Psoas muscle (tissue), 8 donors: Measurements from ENCODE around the gene SBF2. TPM values are rescaled to one million over a fixed set of nuclear protein-coding genes. Genes with fewer than 3 reads are reported as not detected.
"Not testable (repeated sequence)": the region's sequence is repeated elsewhere in the genome, so short reads cannot be mapped to it uniquely, and the experiment has no call there.

ENCODE experiments used
- ATAC-seq, 4 donors: fragments of 200-7000 bp; cut with Tn5 transposase; one replicate each; pipeline ENCODE4 v1.9.1; 2020; ENCODE audit warnings: moderate library complexity in 3 of 4, mild to moderate bottlenecking in 2 of 4
- DNase-seq, 2 donors: peaks; one replicate each; pipeline ENCODE4 v3.0.0-alpha.2; 2020
- H3K27ac ChIP-seq: fragments of 200-600 bp; one replicate; pipeline ENCODE4 v1.8.0; 2022
- H3K27me3 ChIP-seq, 3 donors: fragments of 200-600 bp in 1 of 3; one replicate each; pipeline versions ENCODE4 v1.6.1 to v1.8.0; 2013 to 2022; ENCODE audit warnings: low read length in 2 of 3, mild to moderate bottlenecking in 2 of 3, moderate library complexity in 1 of 3; ENCODE audit not compliant: insufficient read depth in 3 of 3
- H3K36me3 ChIP-seq, 2 donors: fragments of 200-600 bp in 1 of 2; one replicate each; pipeline versions ENCODE4 v1.6.1 to v1.8.0; 2013 to 2022; ENCODE audit warnings: low read depth in 1 of 2, mild to moderate bottlenecking in 1 of 2, moderate library complexity in 1 of 2; ENCODE audit not compliant: insufficient read depth in 1 of 2
- H3K4me1 ChIP-seq: fragments of 200-600 bp; one replicate; pipeline ENCODE4 v1.8.0; 2022
- H3K4me3 ChIP-seq: fragments of 200-600 bp; one replicate; pipeline ENCODE4 v1.8.0; 2022; ENCODE audit warnings: mild to moderate bottlenecking
- H3K9me3 ChIP-seq: fragments of 200-600 bp; one replicate; pipeline ENCODE4 v1.8.0; 2022
- CTCF ChIP-seq: fragments of 200-600 bp; IDR thresholded peaks from one replicate; pipeline ENCODE4 v1.8.0; 2022; ENCODE audit warnings: antibody characterized with exemption
- whole genome bisulfite sequencing, 3 donors: extraction: QIAGEN DNeasy Blood & Tissue Kit; methylation state at CpG; one replicate each; pipeline versions ENCODE4 v1.1.6 to v1.1.7; 2013; 5-methylcytosine and 5-hydroxymethylcytosine counted together
- intact Hi-C, 2 donors: fragments of 100-400 bp; cut with DNase I; formaldehyde crosslinking; loops; one replicate each; pipeline versions ENCODE4 v1.11.0 to v1.14.2; 2022
- polyA plus RNA-seq, 3 donors: library from polyadenylated mRNA; stranded (reverse); fragments of 200-250 nt; gene quantifications; one replicate each; pipeline ENCODE4 v1.2.3, GENCODE V29; 2013
- total RNA-seq, 4 donors: library from RNA; stranded (reverse); fragmentation: NEBNext Ultra II Directional in 2 of 4; extraction: Animal tissue kit (Norgen Biotek cat#: 25700) in 2 of 4; gene quantifications; one replicate each; pipeline versions ENCODE4 v1.2.1 to v1.2.4, GENCODE V29; 2021 to 2023
- donor health status: healthy with polysubstance abuse.
- donor health status: DM: no; HTN: no; CAD: no; lungs with moderate emphysema.
- donor health status: Bipolar disorder and iron deficiency.
- donor health status: healthy.
- donor health status: DM: yes; HTN: yes; CAD: no.
- donor health status: DM: no; HTN: no; CAD: no.
- donor health status: DM: no; HTN: no; CAD: no.
- donor health status: DM: yes; HTN: yes; CAD: no.

Gene SBF2
- total and polyA plus RNA-seq, 7 donors, result 3.3 to 12.6 (median 10.6) TPM

- WGBS, 3 donors, result 95 to 96% (median 96%) methylated on average over 3 to 11 of the region's 11 CpGs
Measured at GRCh38 chr11:10272132-10272531, 21.9 kb downstream of the SBF2 start.

GRCh38 chr11:10268746-10269488 lies 25.1 kb downstream of the SBF2 start:
- no peak overlapping the region for H3K27ac ChIP-seq
- no peak for DNase-seq
- no peaks in the 10 kb centered on the region for H3K9me3 ChIP-seq
- no peak for ATAC-seq
- H3K4me1 ChIP-seq, result peaks cover 2% of the 10 kb centered on the region
- intact Hi-C loops, result no loop called here
- no peak for TF ChIP-seq CTCF
- WGBS, 3 donors, result 66 to 89% (median 74%) methylated on average over 5 of the region's 5 CpGs
- H3K36me3 ChIP-seq, result no peaks in the 10 kb centered on the region
- no peak overlapping the region for H3K4me3 ChIP-seq
- no peaks in the 10 kb centered on the region for H3K27me3 ChIP-seq

More at GRCh38 chr11:10272132-10272531, 21.9 kb downstream of the SBF2 start:
- DNase-seq (no peak), ATAC-seq (no peak)
- H3K27ac ChIP-seq, result no peak overlapping the region
- H3K4me1 ChIP-seq, result peaks cover 11% of the 10 kb centered on the region
- H3K36me3 ChIP-seq, result no peaks in the 10 kb centered on the region
- no peaks in the 10 kb centered on the region for H3K27me3 ChIP-seq
- no peaks in the 10 kb centered on the region for H3K9me3 ChIP-seq
- TF ChIP-seq CTCF, result no peak
- H3K4me3 ChIP-seq, result no peak overlapping the region
- intact Hi-C loops, result no loop called here

- no peak for TF ChIP-seq CTCF
- 52 to 77% (median 59%) methylated on average over 3 of the region's 3 CpGs for WGBS, 3 donors
- intact Hi-C loops, result no loop called here
Measured at GRCh38 chr11:10267821-10268220, 26.2 kb downstream of the SBF2 start.

GRCh38 chr11:10265936-10266335 lies 28.1 kb downstream of the SBF2 start:
- Histone ChIP-seq H3K36me3 (no peaks in the 10 kb centered on the region), H3K27me3 (no peaks in the 10 kb centered on the region), H3K4me1 (no peaks in the 10 kb centered on the region), H3K9me3 (no peaks in the 10 kb centered on the region), H3K27ac (no peak overlapping the region), H3K4me3 (no peak overlapping the region)
- intact Hi-C loops, result no loop called here
- WGBS, 3 donors, result 92 to 100% (median 96%) methylated on average over 3 of the region's 3 CpGs
- ATAC-seq (no peak), DNase-seq (no peak)
- no peak for TF ChIP-seq CTCF

More at GRCh38 chr11:10267821-10268220, 26.2 kb downstream of the SBF2 start:
- H3K4me1 ChIP-seq, result no peaks in the 10 kb centered on the region
- no peaks in the 10 kb centered on the region for H3K27me3 ChIP-seq
- H3K27ac ChIP-seq, result no peak overlapping the region
- ATAC-seq (no peak), DNase-seq (no peak)
- no peaks in the 10 kb centered on the region for H3K36me3 ChIP-seq
- no peaks in the 10 kb centered on the region for H3K9me3 ChIP-seq
- H3K4me3 ChIP-seq, result no peak overlapping the region

- not testable (repeated sequence) for H3K4me1 ChIP-seq, H3K4me3 ChIP-seq
- 95 to 98% (median 98%) methylated on average over 3 of the region's 3 CpGs for WGBS, 3 donors
Measured at GRCh38 chr11:10264716-10265115, 29.3 kb downstream of the SBF2 start.

More at GRCh38 chr11:10264716-10265115, 29.3 kb downstream of the SBF2 start:
- ATAC-seq, DNase-seq, H3K36me3 ChIP-seq, H3K9me3 ChIP-seq, H3K27me3 ChIP-seq, H3K27ac ChIP-seq, intact Hi-C loops: not testable (repeated sequence)
